GM12864 (cell line): ENCODE data around the gene FBN1.

Source experiments
- DNase-seq: peaks from one replicate; pipeline ENCODE4 v3.0.0-alpha.2; 2011; ENCODE audit warnings: low read depth
- H3K4me3 ChIP-seq: 2 replicates; pipeline ENCODE4 v1.5.1; 2011; ENCODE audit warnings: mild to moderate bottlenecking, low read depth, low read length, control low read depth
- CTCF ChIP-seq: IDR thresholded peaks from 2 replicates; pipeline ENCODE4 v1.5.1; 2011; ENCODE audit warnings: low read depth, mild to moderate bottlenecking, moderate library complexity, low read length, control low read depth, inconsistent platforms; ENCODE audit errors: missing control alignments

Gene FBN1

DNA sequence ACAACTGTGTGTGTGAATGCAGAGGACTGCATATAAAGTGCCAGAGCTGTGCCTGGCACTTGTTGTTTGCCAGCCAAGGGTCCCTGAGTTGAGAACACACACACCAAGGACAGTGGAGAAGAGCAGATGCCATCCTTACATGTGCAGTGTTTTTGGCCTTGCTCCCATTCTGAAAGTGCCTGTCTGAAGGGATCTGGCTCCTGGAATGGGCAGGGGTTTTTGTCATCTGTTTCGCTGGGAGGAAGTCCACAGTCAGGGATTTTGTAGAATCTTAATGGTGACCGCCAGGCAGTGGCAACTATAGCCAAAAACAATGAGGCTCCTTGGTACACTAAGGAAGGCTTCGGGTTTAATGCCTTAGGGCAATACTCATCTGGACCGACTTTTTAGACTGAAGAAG lies 250.5 kb downstream of the FBN1 start:
- no peak for TF ChIP-seq CTCF
- no peak overlapping the region for H3K4me3 ChIP-seq
- DNase-seq, result no peak

DNA sequence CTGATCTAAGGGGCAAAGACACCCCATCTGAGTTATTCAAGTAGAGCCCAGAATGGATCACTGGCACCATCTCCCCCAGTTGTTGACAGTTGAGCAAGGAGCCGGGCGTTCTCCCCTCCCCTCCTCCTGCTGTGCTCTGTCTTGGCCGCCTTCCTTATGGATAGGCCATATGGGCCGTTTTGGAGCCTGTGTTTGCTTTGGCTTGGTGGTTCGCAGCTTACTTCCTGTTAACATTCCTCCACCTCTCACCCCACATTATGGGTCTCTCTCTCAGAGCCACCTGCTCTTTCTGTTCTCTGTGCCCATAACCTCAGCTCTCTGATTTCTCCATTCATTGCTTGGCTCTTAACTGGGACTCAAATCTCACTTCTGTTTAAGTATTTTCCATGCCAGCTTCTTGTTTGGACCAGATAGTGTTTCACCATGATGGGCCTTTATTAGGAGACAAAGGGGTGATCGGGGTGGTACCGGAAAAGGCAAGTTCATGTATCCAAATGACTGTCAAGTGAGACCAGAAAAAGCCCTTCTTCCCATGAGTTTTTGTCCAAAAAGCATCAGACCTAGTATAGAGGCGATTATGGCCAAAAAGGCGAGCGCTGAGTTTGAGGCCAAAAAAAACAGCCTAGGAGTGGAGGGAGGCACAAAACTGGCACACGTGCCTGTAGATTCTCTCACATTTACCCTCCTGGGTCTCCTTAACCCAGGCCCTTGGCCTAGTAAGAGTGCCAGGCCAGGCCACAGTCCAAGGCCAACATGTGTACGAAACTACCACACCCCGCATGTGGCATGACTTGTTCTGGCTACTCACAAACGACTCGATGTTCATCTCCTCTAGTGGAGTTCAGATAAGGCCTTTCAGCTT lies 251.6 kb downstream of the FBN1 start:
- DNase-seq, result no peak
- TF ChIP-seq CTCF, result no peak
- H3K4me3 ChIP-seq, result no peak overlapping the region

- no peak overlapping the region for H3K4me3 ChIP-seq
- DNase-seq, result no peak
- TF ChIP-seq CTCF, result no peak
Observed at GRCh38 chr15:48392356-48392755, 253.2 kb downstream of the FBN1 start.

DNA sequence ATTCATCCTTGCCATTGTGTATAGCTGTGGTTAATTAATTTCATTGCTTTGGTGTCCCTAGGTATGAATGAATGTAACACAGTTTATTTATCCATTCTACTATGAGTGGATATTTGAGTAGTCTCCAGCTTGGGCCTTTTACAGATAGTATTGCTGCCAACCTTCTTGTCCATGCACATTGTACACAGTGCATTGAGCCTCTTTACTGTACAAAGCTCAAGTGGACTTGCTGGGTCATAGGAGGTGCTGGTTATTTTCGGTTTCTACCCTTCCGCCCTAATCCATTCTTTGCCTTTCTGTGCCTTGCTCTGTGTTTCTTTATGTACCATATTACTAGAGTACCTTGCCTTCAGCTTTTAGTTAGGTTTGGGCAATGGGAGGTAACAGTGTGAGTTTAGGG lies 253.6 kb downstream of the FBN1 start:
- no peak overlapping the region for H3K4me3 ChIP-seq
- no peak for DNase-seq
- no peak for TF ChIP-seq CTCF

GRCh38 chr15:48389691-48390143 lies 255.8 kb downstream of the FBN1 start:
- DNase-seq, result no peak
- no peak for TF ChIP-seq CTCF
- H3K4me3 ChIP-seq, result no peak overlapping the region

- no peak for TF ChIP-seq CTCF
- H3K4me3 ChIP-seq, result no peak overlapping the region
- DNase-seq, result no peak
Observed at GRCh38 chr15:48388910-48389309, 256.6 kb downstream of the FBN1 start.
